ENCODE measurements around the gene PEPD. TPM values are rescaled to one million over a fixed set of nuclear protein-coding genes. Genes with fewer than 3 reads are reported as not detected.

PEPD gene
- total RNA-seq, 1 experiment from 2014 or later: 18.3 TPM

DNA sequence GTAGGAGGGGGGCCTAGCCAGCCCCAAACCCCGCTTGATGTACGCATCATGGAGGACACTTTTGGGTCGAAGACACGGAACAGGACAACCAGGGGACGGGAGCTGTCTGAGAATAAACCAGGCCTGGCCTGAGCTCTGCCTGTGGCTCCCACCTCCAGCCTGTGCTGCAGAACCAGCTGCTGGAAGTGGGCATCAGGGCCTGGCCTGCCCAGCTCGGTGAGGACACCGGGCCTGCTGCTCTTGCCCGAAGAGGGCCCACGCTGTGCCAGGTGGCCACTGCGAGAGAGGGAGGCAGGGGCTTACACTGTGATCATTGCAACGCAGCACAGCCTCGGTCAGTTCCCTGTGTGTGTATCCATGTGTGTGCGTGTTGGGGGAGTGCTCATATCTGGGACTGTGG, 113.5 kb downstream of the PEPD start:
- Mint-ChIP-seq H3K36me3 (ENCODE audit: insufficient read depth, unreplicated experiment) (no peaks in the 10 kb centered on the region), H3K4me1 (ENCODE audit: insufficient read depth, unreplicated experiment) (no peaks in the 10 kb centered on the region), H3K27ac (ENCODE audit: low read depth, unreplicated experiment) (no peak overlapping the region), H3K4me3 (ENCODE audit: unreplicated experiment) (no peak overlapping the region), H3K9me3 (ENCODE audit: unreplicated experiment) (no peaks in the 10 kb centered on the region), H3K27me3 (ENCODE audit: insufficient read depth, unreplicated experiment) (no peaks in the 10 kb centered on the region)
- intact Hi-C loops (cut with micrococcal nuclease): no loop called here
- no TSS peak for BruUV-seq (replicated peaks)
- ChIA-PET POLR2A (no interaction called here), CTCF (interaction anchor here (0.6 to 28.9 kb wide), 10 partner anchors 9 to 365 kb away, joined by 3 to 530 read pairs (median 4); no protein-coding TSS in a partner anchor)
- DNase-seq (ENCODE audit: unreplicated experiment): no peak
- TF ChIP-seq, protein P1, sequence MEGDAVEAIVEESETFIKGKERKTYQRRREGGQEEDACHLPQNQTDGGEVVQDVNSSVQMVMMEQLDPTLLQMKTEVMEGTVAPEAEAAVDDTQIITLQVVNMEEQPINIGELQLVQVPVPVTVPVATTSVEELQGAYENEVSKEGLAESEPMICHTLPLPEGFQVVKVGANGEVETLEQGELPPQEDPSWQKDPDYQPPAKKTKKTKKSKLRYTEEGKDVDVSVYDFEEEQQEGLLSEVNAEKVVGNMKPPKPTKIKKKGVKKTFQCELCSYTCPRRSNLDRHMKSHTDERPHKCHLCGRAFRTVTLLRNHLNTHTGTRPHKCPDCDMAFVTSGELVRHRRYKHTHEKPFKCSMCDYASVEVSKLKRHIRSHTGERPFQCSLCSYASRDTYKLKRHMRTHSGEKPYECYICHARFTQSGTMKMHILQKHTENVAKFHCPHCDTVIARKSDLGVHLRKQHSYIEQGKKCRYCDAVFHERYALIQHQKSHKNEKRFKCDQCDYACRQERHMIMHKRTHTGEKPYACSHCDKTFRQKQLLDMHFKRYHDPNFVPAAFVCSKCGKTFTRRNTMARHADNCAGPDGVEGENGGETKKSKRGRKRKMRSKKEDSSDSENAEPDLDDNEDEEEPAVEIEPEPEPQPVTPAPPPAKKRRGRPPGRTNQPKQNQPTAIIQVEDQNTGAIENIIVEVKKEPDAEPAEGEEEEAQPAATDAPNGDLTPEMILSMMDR (IDR thresholded peaks at IDR 0.05; ENCODE audit: unreplicated experiment): no peak

DNA sequence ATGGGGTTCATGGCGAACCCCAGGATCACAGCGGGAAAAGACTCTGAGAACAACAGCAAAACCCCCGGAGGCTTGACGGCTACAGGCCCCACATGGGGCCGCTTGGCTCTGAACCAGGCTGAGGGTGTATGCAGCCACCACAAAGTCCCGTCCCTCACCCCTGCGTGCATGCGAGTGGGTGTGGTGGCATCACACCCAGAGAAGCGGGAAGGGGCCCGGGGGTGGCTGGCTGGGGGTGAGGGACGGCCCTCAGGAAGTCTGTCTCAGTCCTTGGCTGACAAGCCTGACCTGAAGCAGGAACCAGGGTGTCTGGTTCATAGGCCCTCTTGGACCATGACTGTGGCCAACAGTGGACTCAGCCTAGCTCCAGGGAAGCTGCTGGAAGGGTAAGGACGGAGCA, 113.9 kb downstream of the PEPD start:
- ChIA-PET CTCF (interaction anchor here (0.5 to 28.9 kb wide), 12 partner anchors 10 to 1989 kb away, joined by 3 to 530 read pairs (median 4); no protein-coding TSS in a partner anchor), POLR2A (no interaction called here)
- intact Hi-C loops (cut with micrococcal nuclease): loop anchor here (1.0 to 2.0 kb wide), 4 partner anchors 75 to 263 kb away; no protein-coding TSS in a partner anchor
- BruUV-seq (replicated peaks): no TSS peak
- DNase-seq (ENCODE audit: unreplicated experiment): no peak
- Mint-ChIP-seq H3K4me3 (ENCODE audit: unreplicated experiment) (no peak overlapping the region), H3K4me1 (ENCODE audit: insufficient read depth, unreplicated experiment) (no peaks in the 10 kb centered on the region), H3K9me3 (ENCODE audit: unreplicated experiment) (no peaks in the 10 kb centered on the region), H3K27me3 (ENCODE audit: insufficient read depth, unreplicated experiment) (no peaks in the 10 kb centered on the region), H3K36me3 (ENCODE audit: insufficient read depth, unreplicated experiment) (no peaks in the 10 kb centered on the region), H3K27ac (ENCODE audit: low read depth, unreplicated experiment) (no peak overlapping the region)
- TF ChIP-seq, protein P1 (IDR thresholded peaks at IDR 0.05; ENCODE audit: unreplicated experiment): no peak

GRCh38 chr19:33407140-33407551, 114.4 kb downstream of the PEPD start:
- Mint-ChIP-seq H3K36me3 (ENCODE audit: insufficient read depth, unreplicated experiment) (no peaks in the 10 kb centered on the region), H3K9me3 (ENCODE audit: unreplicated experiment) (no peaks in the 10 kb centered on the region), H3K4me1 (ENCODE audit: insufficient read depth, unreplicated experiment) (no peaks in the 10 kb centered on the region), H3K4me3 (ENCODE audit: unreplicated experiment) (no peak overlapping the region), H3K27me3 (ENCODE audit: insufficient read depth, unreplicated experiment) (no peaks in the 10 kb centered on the region), H3K27ac (ENCODE audit: low read depth, unreplicated experiment) (no peak overlapping the region)
- ChIA-PET CTCF (interaction anchor here (0.5 to 28.9 kb wide), 30 partner anchors 9 to 1990 kb away, joined by 3 to 530 read pairs (median 5); no protein-coding TSS in a partner anchor), POLR2A (no interaction called here)
- DNase-seq (ENCODE audit: unreplicated experiment): no peak
- TF ChIP-seq, protein P1 (IDR thresholded peaks at IDR 0.05; ENCODE audit: unreplicated experiment): no peak
- intact Hi-C loops (cut with micrococcal nuclease): loop anchor here (1.0 to 2.0 kb wide), 4 partner anchors 74 to 263 kb away; no protein-coding TSS in a partner anchor
- no TSS peak for BruUV-seq (replicated peaks)

GRCh38 chr19:33406521-33407139, 115.0 kb downstream of the PEPD start:
- H3K9me3 Mint-ChIP-seq (ENCODE audit: unreplicated experiment): no peaks in the 10 kb centered on the region
- no peak overlapping the region for H3K4me3 Mint-ChIP-seq (ENCODE audit: unreplicated experiment)
- TF ChIP-seq, protein P1 (IDR thresholded peaks at IDR 0.05; ENCODE audit: unreplicated experiment): peak; percentile 95
- POLR2A ChIA-PET: interaction anchor here (0.6 kb wide), 1 partner anchor 104 kb away, joined by 3 read pairs; the partner anchor contains the start of gene CEBPA
- no peaks in the 10 kb centered on the region for H3K36me3 Mint-ChIP-seq (ENCODE audit: insufficient read depth, unreplicated experiment)
- peak; percentile 73 for DNase-seq (ENCODE audit: unreplicated experiment)
- CTCF ChIA-PET: interaction anchor here (0.5 to 28.9 kb wide), 43 partner anchors 8 to 743 kb away, joined by 3 to 530 read pairs (median 5); no protein-coding TSS in a partner anchor
- no peak overlapping the region for H3K27ac Mint-ChIP-seq (ENCODE audit: low read depth, unreplicated experiment)
- H3K27me3 Mint-ChIP-seq (ENCODE audit: insufficient read depth, unreplicated experiment): no peaks in the 10 kb centered on the region
- H3K4me1 Mint-ChIP-seq (ENCODE audit: insufficient read depth, unreplicated experiment): no peaks in the 10 kb centered on the region
- intact Hi-C loops (cut with micrococcal nuclease): loop anchor here (1.0 to 2.0 kb wide), 4 partner anchors 74 to 262 kb away; no protein-coding TSS in a partner anchor
- no TSS peak for BruUV-seq (replicated peaks)

All from MCF 10A (cell line).